ENCODE data around the gene SLC35D3. TPM values are rescaled to one million over a fixed set of nuclear protein-coding genes. Genes with fewer than 3 reads are reported as not detected.
"Not testable (repeated sequence)": the region's sequence is repeated elsewhere in the genome, so short reads cannot be mapped to it uniquely, and the experiment has no call there.

The SLC35D3 gene
- total and polyA plus RNA-seq, 10 donors = not detected

DNA sequence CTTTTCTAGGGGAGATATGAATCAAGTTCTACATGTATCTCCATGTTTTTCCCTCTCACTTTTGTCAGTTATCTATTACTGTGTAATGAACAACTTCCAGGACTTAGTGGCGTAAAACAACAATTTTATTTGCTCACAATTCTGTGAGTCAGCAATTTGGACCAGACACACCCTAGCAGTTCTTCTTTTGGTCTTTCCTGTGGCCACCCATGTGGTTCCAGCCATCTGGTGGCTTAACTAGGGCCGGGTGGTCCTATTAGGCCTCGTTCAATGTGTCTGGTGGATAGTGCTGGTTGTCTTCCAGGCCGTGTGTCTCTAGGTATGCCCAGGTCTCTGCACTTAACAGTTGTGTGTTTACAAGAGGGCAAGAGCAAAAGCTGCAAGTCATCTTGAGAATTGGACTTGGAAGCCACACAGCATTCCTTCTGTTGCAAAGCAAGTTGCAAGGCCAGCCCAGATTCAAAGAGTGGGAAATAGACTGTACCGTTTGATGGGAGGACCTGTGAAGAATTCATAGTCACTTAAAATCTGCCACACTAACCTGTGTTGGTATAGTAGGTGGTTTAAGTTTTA, 20.8 kb upstream of the SLC35D3 start:
- no peak for DNase-seq
- Histone ChIP-seq H3K27ac (no peak overlapping the region), H3K4me3 (no peak overlapping the region), H3K9me3 (no peaks in the 10 kb centered on the region), H3K36me3 (peaks cover 2 to 81% (median 35%) of the 10 kb centered on the region in 6 donors), H3K27me3 (replicated peaks in 1 of 7) (no peaks in the 10 kb centered on the region), H3K4me1 (no peaks in the 10 kb centered on the region)
- intact Hi-C loops (cut with DNase I; ENCODE audit: low total_unique reads) = no loop called here
- no peak for TF ChIP-seq POLR2AphosphoS5 (IDR thresholded peaks at IDR 0.05)
- TF ChIP-seq, protein P1, sequence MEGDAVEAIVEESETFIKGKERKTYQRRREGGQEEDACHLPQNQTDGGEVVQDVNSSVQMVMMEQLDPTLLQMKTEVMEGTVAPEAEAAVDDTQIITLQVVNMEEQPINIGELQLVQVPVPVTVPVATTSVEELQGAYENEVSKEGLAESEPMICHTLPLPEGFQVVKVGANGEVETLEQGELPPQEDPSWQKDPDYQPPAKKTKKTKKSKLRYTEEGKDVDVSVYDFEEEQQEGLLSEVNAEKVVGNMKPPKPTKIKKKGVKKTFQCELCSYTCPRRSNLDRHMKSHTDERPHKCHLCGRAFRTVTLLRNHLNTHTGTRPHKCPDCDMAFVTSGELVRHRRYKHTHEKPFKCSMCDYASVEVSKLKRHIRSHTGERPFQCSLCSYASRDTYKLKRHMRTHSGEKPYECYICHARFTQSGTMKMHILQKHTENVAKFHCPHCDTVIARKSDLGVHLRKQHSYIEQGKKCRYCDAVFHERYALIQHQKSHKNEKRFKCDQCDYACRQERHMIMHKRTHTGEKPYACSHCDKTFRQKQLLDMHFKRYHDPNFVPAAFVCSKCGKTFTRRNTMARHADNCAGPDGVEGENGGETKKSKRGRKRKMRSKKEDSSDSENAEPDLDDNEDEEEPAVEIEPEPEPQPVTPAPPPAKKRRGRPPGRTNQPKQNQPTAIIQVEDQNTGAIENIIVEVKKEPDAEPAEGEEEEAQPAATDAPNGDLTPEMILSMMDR (IDR thresholded peaks at IDR 0.05 in 8 of 11, conservative IDR thresholded peaks at IDR 0.05 in 3 of 11) = no peak
- TF ChIP-seq POLR2A (IDR thresholded peaks at IDR 0.05) = no peak
- whole genome bisulfite sequencing, 5 donors = 84 to 94% (median 88%) methylated on average over 5 of the region's 5 CpGs

DNA sequence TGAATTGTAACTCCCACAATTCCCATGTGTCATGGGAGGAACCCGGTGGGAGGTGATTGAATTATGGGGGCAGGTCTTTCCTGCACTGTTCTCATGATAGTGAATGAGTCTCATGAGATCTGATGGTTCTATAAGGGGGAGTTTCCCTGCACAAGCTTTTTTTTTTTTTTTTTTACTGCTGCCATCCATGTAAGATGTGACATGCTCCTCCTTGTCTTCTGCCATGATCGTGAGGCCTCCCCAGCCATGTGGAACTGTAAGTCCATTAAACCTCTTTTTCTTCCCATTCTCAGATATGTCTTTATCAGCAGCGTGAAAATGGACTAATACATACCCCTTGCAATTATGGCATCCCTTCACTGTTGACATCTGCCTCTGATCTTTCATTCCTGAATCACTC, 17.6 kb upstream of the SLC35D3 start:
- H3K27me3 ChIP-seq (replicated peaks in 1 of 7); H3K4me1 ChIP-seq; H3K9me3 ChIP-seq; H3K27ac ChIP-seq; DNase-seq; H3K4me3 ChIP-seq; intact Hi-C loops (cut with DNase I; ENCODE audit: low total_unique reads): not testable (repeated sequence)
- H3K36me3 ChIP-seq = peaks cover 2 to 67% (median 23%) of the 10 kb centered on the region in 6 donors
- WGBS, 5 donors = 93 to 98% (median 94%) methylated on average over 3 of the region's 3 CpGs

DNA sequence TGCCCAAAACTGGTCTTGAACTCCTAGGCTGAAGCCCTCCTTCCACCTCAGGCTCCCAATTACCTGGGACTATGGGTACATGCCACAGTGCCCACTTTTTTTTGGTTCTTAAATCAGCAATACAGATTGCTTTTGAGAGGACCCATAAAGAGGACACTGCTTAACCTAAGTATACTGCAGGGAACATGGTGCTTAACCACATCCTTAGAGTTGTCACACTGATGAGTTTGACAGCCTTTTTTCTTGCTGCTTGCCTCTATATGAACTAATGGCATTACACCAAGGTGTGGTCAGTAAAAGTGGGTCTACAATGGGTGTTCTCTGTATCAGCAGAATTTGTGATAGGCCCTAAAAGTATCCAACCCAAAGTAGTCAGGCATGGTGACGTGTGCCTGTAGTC, 7.2 kb upstream of the SLC35D3 start:
- Histone ChIP-seq H3K36me3 (peaks cover 0 to 63% (median 5%) of the 10 kb centered on the region in 6 donors), H3K27me3 (replicated peaks in 1 of 7) (peaks cover 0 to 20% (median 11%) of the 10 kb centered on the region in 7 donors), H3K9me3 (no peaks in the 10 kb centered on the region), H3K4me3 (no peak overlapping the region), H3K4me1 (peaks cover 0 to 4% (median 1%) of the 10 kb centered on the region in 6 donors), H3K27ac (no peak overlapping the region)
- no peak for DNase-seq
- WGBS, 5 donors = 90 to 100% (median 97%) methylated on average over 1 of the region's 1 CpG
- no peak for TF ChIP-seq POLR2A (IDR thresholded peaks at IDR 0.05)
- TF ChIP-seq, protein P1 (IDR thresholded peaks at IDR 0.05 in 8 of 11, conservative IDR thresholded peaks at IDR 0.05 in 3 of 11) = no peak
- TF ChIP-seq POLR2AphosphoS5 (IDR thresholded peaks at IDR 0.05) = no peak
- intact Hi-C loops (cut with DNase I; ENCODE audit: low total_unique reads) = no loop called here

DNA sequence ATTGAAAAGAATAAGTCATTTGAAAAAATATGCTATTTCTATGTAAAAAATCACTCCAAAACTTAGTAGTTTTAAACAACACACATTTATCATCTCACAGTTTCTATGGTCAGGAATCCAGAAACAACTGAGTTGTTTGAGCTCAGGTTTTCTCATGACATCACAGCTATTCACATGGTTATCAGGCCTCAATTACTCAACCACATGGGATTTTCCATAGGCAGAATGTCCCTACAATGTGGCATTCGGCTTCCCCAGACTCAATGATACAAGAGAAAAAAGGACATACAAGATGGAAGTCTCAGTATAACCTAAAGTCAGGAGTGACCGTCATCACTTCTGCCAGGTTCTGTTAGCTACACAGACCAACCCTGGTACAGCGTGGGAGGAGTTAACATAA, 3.4 kb upstream of the SLC35D3 start:
- intact Hi-C loops (cut with DNase I; ENCODE audit: low total_unique reads) = no loop called here
- TF ChIP-seq POLR2AphosphoS5 (IDR thresholded peaks at IDR 0.05) (no peak), POLR2A (IDR thresholded peaks at IDR 0.05) (no peak)
- TF ChIP-seq, protein P1 (IDR thresholded peaks at IDR 0.05 in 8 of 11, conservative IDR thresholded peaks at IDR 0.05 in 3 of 11) = no peak
- no peak overlapping the region for H3K27ac ChIP-seq
- peaks cover 31 to 42% (median 39%) of the 10 kb centered on the region in 6 donors for H3K4me1 ChIP-seq
- H3K27me3 ChIP-seq (replicated peaks in 1 of 7) = peaks cover 11 to 58% (median 49%) of the 10 kb centered on the region in 7 donors
- no peak overlapping the region for H3K4me3 ChIP-seq
- peaks cover 0 to 37% (median 5%) of the 10 kb centered on the region in 6 donors for H3K36me3 ChIP-seq
- 81 to 89% (median 88%) methylated on average over 3 of the region's 3 CpGs for WGBS, 5 donors
- no peaks in the 10 kb centered on the region for H3K9me3 ChIP-seq
- no peak for DNase-seq

Measured in spleen (tissue), 11 donors.